HG02759 (cell line): ENCODE data around the gene IL17RB.
A peak's percentile ranks its signal among the peaks of the same experiment; 100 is the strongest.

Source experiments
- ATAC-seq: cut with Tn5 transposase; IDR thresholded peaks from one replicate; pipeline ENCODE4 v1.9.1; 2021; ENCODE audit warnings: mild to moderate bottlenecking, moderate library complexity; ENCODE audit not compliant: unreplicated experiment

Gene IL17RB

GRCh38 chr3:53811143-53811927 lies 35.0 kb upstream of the IL17RB start:
- no peak for ATAC-seq

DNA sequence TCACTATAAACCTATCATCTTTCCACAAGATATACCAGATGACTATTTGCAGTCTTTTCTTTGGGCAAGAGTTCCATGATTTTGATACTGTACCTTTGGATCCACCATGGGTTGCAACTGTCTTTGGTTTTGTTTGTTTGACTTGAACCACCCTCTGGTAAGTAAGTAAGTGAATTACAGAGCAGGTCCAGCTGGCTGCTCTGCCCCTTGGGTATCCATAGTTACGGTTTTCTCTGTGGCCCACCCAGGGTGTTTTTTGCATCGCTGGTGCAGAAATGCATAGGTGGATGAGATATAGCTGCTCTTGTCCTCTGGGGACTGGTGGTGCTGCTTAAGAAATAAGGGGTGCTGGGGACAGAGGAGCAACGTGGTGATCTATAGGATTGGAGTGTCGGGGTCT lies 33.9 kb upstream of the IL17RB start:
- no peak for ATAC-seq

- no peak for ATAC-seq
These were observed 33.1 kb upstream of the IL17RB start for GRCh38 chr3:53813229-53813628.

GRCh38 chr3:53813876-53814275 lies 32.5 kb upstream of the IL17RB start:
- ATAC-seq = no peak

GRCh38 chr3:53815067-53815466 lies 31.3 kb upstream of the IL17RB start:
- ATAC-seq = no peak

GRCh38 chr3:53815651-53816050 lies 30.7 kb upstream of the IL17RB start:
- ATAC-seq = no peak

DNA sequence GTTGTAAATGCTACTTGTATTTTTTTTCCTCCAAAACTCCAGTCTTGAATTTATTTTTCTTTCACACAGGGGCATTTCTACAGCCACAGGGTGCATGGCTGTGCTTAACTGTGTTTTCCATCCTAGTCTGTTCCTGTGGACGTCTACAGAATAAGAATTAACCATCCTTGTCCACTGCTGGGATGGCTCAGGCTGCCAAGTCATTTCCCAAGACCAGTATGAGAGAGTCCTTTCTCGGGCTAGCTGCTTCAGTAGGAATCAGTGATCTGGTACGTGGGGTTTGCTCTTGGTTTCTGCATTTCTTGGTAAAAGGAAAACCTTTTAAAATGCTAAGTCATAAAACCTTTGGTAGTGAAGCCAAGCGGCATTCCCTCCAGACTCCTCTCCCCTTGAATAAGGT lies 29.9 kb upstream of the IL17RB start:
- ATAC-seq = no peak

- ATAC-seq = no peak
These were observed 29.2 kb upstream of the IL17RB start for GRCh38 chr3:53817211-53817610.

DNA sequence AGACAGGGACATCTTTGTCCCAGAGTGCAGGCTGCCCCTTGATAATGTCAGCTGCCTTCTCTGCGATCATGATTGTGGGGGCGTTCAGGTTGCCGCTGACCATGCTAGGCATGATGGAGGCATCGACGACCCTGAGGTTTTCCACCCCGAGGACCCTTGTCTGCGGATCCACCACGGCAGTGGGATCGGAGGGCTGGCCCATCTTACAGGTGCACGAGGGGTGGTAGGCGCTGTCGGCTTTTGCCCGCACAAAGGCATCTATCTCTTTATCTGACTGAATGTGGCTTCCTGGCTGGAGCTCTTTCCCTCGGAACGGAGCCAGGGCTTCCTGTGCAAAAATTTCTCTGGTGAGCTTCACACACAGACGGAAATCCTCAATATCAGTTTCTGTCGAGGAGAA lies 28.6 kb upstream of the IL17RB start:
- ATAC-seq = no peak

- ATAC-seq = no peak
These were observed 27.9 kb upstream of the IL17RB start for GRCh38 chr3:53818221-53819162.

GRCh38 chr3:53819163-53819868 lies 27.1 kb upstream of the IL17RB start:
- no peak for ATAC-seq

GRCh38 chr3:53820084-53820483 lies 26.3 kb upstream of the IL17RB start:
- no peak for ATAC-seq

DNA sequence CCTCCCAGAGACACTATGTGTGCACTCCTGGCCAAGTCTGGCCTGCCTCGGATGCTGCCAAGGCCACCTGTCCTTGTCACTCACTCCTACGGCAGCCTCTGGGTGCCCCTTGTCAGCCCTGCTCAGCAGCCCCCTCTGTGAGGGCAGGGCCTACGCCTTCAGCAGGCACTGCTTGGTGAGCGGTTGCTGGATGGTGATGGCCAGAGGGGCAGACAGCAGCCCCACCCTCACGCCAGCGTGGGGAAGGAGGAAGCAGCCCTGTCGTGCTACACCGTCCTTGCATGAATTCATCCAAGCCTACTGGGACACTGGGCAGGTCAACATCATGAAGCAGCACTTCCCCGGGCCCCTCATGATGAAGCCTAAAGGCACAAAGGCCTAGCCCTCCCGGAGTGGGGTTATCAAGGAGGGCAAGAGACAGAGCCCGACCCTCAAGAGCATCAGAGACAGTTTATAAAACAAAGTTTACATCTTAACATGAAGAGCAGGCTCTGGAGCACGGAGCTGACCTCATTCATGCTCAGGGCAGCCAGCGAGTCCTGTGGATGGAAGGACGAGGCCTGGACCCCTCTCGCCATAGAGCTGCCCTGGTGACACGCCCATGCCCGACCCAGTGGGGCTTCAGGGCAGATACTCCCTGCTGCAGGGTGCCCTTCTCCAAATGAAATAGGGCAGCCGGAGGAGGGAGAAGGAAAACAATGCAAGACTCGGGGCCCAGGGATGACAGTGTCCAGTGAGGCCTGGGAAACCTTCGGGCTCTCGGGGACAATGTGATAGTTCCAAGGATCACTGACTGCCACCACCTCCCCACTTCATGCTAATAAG lies 25.4 kb upstream of the IL17RB start:
- ATAC-seq = no peak

GRCh38 chr3:53821631-53822121 lies 24.7 kb upstream of the IL17RB start:
- ATAC-seq = peak; percentile 71

DNA sequence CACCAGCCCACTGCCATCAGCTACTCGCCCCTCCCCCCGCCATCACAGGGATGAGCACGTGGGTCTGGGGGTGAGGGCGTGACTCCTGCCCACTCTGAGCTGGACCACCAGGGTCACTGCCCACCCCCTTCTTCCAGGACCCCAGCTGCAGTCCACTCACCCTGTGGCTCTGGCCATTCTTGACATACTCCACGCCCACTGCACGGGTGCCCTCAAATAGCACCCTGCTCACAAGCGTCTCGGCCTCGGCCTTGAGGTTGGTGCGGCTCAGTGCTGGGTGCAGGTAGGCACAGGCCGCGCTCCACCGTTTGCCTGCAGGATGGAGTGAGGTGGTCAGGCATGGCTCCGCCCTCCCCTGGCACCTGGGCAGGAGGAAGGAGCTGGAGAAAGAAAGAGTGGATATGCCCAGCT lies 24.0 kb upstream of the IL17RB start:
- ATAC-seq = no peak

GRCh38 chr3:53823026-53823955 lies 23.1 kb upstream of the IL17RB start:
- no peak for ATAC-seq

DNA sequence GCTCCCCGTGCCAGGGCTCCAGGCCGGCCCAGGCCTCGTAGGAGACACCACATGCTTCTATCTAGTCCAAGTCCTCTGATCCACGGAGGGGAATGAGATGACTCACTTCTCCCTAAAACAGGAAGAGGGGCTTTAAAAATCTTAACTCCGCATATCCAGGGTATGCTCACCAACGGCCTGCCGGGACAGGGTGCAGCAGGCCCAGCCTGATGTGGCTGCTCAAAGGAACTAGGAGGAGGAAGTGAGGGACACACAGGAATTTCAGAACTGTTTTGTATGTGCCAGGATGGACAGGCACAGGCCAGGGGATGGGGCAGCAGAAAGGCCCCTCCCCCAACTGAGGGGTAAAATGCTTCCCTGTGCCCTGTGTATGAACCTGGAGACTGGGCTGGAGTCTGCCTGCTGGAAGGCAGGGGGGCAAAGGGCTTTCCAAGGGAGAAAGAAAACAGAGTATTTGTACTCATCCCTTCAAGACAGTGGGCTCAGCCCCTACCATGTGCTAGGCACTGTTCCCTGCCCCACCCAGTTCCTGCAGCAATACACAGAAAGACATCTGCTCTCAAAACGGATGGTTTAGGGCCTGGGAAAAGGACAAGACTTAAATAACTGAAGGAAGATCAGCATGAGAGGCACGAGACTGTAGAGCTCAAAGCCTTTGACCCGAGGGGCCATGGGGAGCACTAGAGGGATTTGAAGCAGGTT lies 22.3 kb upstream of the IL17RB start:
- ATAC-seq = no peak

DNA sequence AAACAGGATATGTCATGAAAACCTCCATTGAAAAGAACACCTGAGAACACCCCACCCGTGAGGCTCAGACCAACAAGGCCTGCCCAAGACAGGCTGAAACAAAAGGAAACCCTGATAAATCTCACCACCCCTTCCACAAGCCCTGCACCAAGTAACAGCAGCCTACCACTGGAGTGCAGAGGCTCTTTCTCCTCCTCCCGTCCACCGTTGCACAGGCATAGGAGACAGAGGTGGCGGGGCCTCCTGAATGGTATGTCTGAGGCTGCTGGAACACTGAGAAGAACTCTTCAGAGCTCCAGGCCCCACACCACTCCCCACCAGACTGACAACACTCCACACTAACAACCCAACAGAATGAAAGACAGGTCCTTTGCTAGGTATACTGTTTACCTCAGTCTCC lies 21.6 kb upstream of the IL17RB start:
- ATAC-seq = no peak

DNA sequence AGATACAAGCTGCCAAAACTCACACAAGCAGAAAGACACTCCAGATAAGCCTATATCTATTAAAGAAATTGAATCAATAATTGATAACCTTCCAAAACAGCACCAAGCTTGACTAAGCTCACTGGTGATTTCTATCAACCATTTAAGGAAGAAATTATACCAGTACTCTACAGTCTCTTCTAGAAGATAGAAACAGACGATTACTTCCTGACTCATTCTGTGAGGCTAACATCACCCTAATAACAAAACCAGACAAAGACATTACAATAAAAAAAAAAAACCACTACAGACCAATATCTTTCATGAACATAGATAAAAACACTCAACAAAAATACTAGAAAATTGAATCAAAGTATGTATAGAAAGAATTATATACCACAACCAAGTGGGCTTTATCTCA lies 20.3 kb upstream of the IL17RB start:
- no peak for ATAC-seq
